A673 (cell line): ENCODE data around the gene ZNF501.

Source experiments
- EZH2 ChIP-seq: fragments of 200-600 bp; sonication (generic); IDR thresholded peaks from 2 replicates; pipeline ENCODE4 v1.6.1; 2017; ENCODE audit warnings: borderline replicate concordance, low read depth, mild to moderate bottlenecking, mixed read lengths, antibody characterized with exemption, low read length; ENCODE audit not compliant: poor library complexity, severe bottlenecking
- TF ChIP-seq, protein P1 (sequence below): fragments of 300-800, 200-600 bp; sonication (generic); conservative IDR thresholded peaks from 2 replicates; pipeline ENCODE4 v1.5.1; 2017; ENCODE audit warnings: low read depth, mild to moderate bottlenecking, antibody characterized with exemption, low read length, moderate library complexity, mixed read lengths

DNA sequence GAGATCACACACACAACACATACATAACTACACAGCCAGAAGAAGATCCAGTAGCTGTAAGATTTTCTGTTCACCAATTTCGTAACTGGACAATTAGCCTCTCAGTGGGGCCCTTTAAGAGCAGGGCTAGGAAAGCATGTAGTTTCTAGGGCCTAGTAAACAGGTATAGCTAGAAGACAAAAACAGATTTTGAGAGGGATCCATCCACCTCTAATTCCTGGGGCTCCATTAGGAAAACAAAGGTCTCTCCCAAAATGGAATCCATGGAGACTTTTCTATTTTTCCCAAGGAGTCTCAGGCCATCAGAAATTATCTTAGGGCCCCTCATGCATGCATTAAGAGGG is 42.6 kb downstream of the ZNF501 start:
- TF ChIP-seq, protein P1, sequence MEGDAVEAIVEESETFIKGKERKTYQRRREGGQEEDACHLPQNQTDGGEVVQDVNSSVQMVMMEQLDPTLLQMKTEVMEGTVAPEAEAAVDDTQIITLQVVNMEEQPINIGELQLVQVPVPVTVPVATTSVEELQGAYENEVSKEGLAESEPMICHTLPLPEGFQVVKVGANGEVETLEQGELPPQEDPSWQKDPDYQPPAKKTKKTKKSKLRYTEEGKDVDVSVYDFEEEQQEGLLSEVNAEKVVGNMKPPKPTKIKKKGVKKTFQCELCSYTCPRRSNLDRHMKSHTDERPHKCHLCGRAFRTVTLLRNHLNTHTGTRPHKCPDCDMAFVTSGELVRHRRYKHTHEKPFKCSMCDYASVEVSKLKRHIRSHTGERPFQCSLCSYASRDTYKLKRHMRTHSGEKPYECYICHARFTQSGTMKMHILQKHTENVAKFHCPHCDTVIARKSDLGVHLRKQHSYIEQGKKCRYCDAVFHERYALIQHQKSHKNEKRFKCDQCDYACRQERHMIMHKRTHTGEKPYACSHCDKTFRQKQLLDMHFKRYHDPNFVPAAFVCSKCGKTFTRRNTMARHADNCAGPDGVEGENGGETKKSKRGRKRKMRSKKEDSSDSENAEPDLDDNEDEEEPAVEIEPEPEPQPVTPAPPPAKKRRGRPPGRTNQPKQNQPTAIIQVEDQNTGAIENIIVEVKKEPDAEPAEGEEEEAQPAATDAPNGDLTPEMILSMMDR = no peak
- no peak for TF ChIP-seq EZH2
